Measurements from ENCODE around the gene TRAK2.

- no peak for TF ChIP-seq CTCF (conservative IDR thresholded peaks at IDR 0.05)
- TF ChIP-seq ZFX (IDR thresholded peaks at IDR 0.05), result no peak
Observed at GRCh38 chr2:201420442-201421113, 30.7 kb downstream of the TRAK2 start.

All from C4-2B (cell line).